IMR-90 (cell line): ENCODE results near the gene TCF4. TPM values are rescaled to one million over a fixed set of nuclear protein-coding genes. Genes with fewer than 3 reads are reported as not detected.

ENCODE experiments used
- ATAC-seq: fragments of 200-7000 bp; cut with Tn5 transposase; 2 replicates; pipeline ENCODE4 v1.9.1; 2020; ENCODE audit warnings: low read depth, mild to moderate bottlenecking, moderate library complexity
- BruUV-seq: library from RNA; stranded (reverse); fragments of 400-500 nt; replicated peaks from 2 replicates; lab custom pipeline; 2021; lab: Mats Ljungman, UMichigan
- CTCF ChIA-PET: fragments of 300-600 bp; formaldehyde crosslinking; extraction: SDS; loops from one replicate; lab custom pipeline; 2021; ENCODE audit warnings: antibody characterized with exemption; lab: Yijun Ruan, JAX
- POLR2A ChIA-PET: fragments of 300-600 bp; sonication (Branson Sonifier 250); formaldehyde crosslinking; loops from one replicate; lab custom pipeline; 2022; ENCODE audit warnings: antibody characterized with exemption; ENCODE audit not compliant: unreplicated experiment; lab: Charles Lee
- DNase-seq: peaks from one replicate; pipeline ENCODE4 v3.0.0; 2013
- H2AFZ ChIP-seq: replicated peaks from 2 replicates; pipeline ENCODE3; 2013; ENCODE audit warnings: low read length, mild to moderate bottlenecking; ENCODE audit not compliant: poor library complexity
- H2AK5ac ChIP-seq: 2 replicates; pipeline ENCODE4 v1.6.1; 2013; ENCODE audit warnings: low read depth, low read length, inconsistent platforms
- H2AK9ac ChIP-seq: replicated peaks from 2 replicates; pipeline ENCODE3; 2013; ENCODE audit warnings: mild to moderate bottlenecking, low read depth, low read length, moderate library complexity; ENCODE audit not compliant: poor library complexity
- H2BK120ac ChIP-seq: 2 replicates; pipeline ENCODE4 v1.6.1; 2013; ENCODE audit warnings: low read depth, low read length, inconsistent platforms
- H2BK15ac ChIP-seq: 3 replicates; pipeline ENCODE4 v1.6.1; 2013; ENCODE audit warnings: low read depth, low read length, inconsistent platforms
- H2BK20ac ChIP-seq: 2 replicates; pipeline ENCODE4 v1.6.1; 2013; ENCODE audit warnings: low read depth, mild to moderate bottlenecking, inconsistent platforms, low read length, moderate library complexity
- H2BK5ac ChIP-seq: 2 replicates; pipeline ENCODE4 v1.6.1; 2013; ENCODE audit warnings: mild to moderate bottlenecking, low read depth, low read length, inconsistent platforms; ENCODE audit not compliant: poor library complexity, severe bottlenecking
- H3K14ac ChIP-seq: replicated peaks from 2 replicates; pipeline ENCODE4 v1.6.1; 2013; ENCODE audit warnings: low read depth, low read length, inconsistent platforms
- H3K18ac ChIP-seq: 2 replicates; pipeline ENCODE4 v1.6.1; 2013; ENCODE audit warnings: low read depth, low read length, control low read depth
- H3K23ac ChIP-seq: 2 replicates; pipeline ENCODE4 v1.6.1; 2013; ENCODE audit warnings: low read depth, low read length, inconsistent platforms
- H3K27ac ChIP-seq: 2 replicates; pipeline ENCODE4 v1.5.1; 2013; ENCODE audit warnings: mild to moderate bottlenecking, control low read depth, low read length; ENCODE audit not compliant: insufficient read depth
- H3K27me3 ChIP-seq: 2 replicates; pipeline ENCODE4 v1.6.1; 2013; ENCODE audit warnings: low read length; ENCODE audit not compliant: control insufficient read depth, insufficient read depth
- H3K36me3 ChIP-seq: 2 replicates; pipeline ENCODE4 v1.6.1; 2013; ENCODE audit warnings: low read length, mixed read lengths; ENCODE audit not compliant: control insufficient read depth, insufficient read depth
- H3K4ac ChIP-seq: 2 replicates; pipeline ENCODE4 v1.6.1; 2013; ENCODE audit warnings: low read depth, low read length, inconsistent platforms
- H3K4me1 ChIP-seq: 2 replicates; pipeline ENCODE4 v1.6.1; 2013; ENCODE audit warnings: low read length, mixed read lengths; ENCODE audit not compliant: control insufficient read depth, insufficient read depth
- H3K4me2 ChIP-seq: 2 replicates; pipeline ENCODE4 v1.6.1; 2013; ENCODE audit warnings: low read depth, mild to moderate bottlenecking, control low read depth, low read length, moderate library complexity
- H3K4me3 ChIP-seq: 2 replicates; pipeline ENCODE4 v1.5.1; 2013; ENCODE audit warnings: low read depth, mild to moderate bottlenecking, control low read depth, low read length, moderate library complexity; ENCODE audit not compliant: insufficient read depth
- H3K56ac ChIP-seq: 2 replicates; pipeline ENCODE4 v1.6.1; 2013; ENCODE audit warnings: low read length, inconsistent platforms; ENCODE audit not compliant: insufficient read depth; ENCODE audit errors: extremely low read depth
- H3K79me1 ChIP-seq, 2 experiments: 2 replicates each; pipeline ENCODE4 v1.6.1; 2013; ENCODE audit warnings: low read length in 2 of 2, inconsistent platforms in 1 of 2, low read depth in 1 of 2
- H3K9ac ChIP-seq: 2 replicates; pipeline ENCODE4 v1.6.1; 2013; ENCODE audit warnings: low read depth, low read length, control low read depth
- H3K9me1 ChIP-seq: 2 replicates; pipeline ENCODE4 v1.6.1; 2013; ENCODE audit warnings: low read length, inconsistent platforms; ENCODE audit not compliant: insufficient read depth
- H3K9me3 ChIP-seq: 2 replicates; pipeline ENCODE4 v1.6.1; 2013; ENCODE audit warnings: low read length; ENCODE audit not compliant: control insufficient read depth, insufficient read depth
- H4K20me1 ChIP-seq: 2 replicates; pipeline ENCODE4 v1.6.1; 2013; ENCODE audit warnings: low read length, inconsistent platforms; ENCODE audit not compliant: insufficient read depth
- H4K5ac ChIP-seq: 2 replicates; pipeline ENCODE4 v1.6.1; 2013; ENCODE audit warnings: mild to moderate bottlenecking, low read depth, low read length, control low read depth
- H4K8ac ChIP-seq, 2 experiments: 2 replicates each; pipeline ENCODE4 v1.6.1; 2013; ENCODE audit warnings: low read depth in 2 of 2, low read length in 2 of 2, control low read depth in 1 of 2, inconsistent platforms in 1 of 2
- H4K91ac ChIP-seq: 2 replicates; pipeline ENCODE4 v1.6.1; 2013; ENCODE audit warnings: low read depth, low read length, inconsistent platforms; ENCODE audit not compliant: insufficient read depth
- CHD1 ChIP-seq: IDR thresholded peaks from 2 replicates; pipeline ENCODE4 v1.6.1; 2012; ENCODE audit warnings: low read depth, low read length, improper control_type of control experiment
- CTCF ChIP-seq: conservative IDR thresholded peaks from 2 replicates; pipeline ENCODE4 v1.5.1; 2012; ENCODE audit warnings: mild to moderate bottlenecking, low read depth, low read length, improper control_type of control experiment
- MAFK ChIP-seq: IDR thresholded peaks from 2 replicates; pipeline ENCODE4 v1.6.1; 2012; ENCODE audit warnings: low read depth, low read length, improper control_type of control experiment
- MAZ ChIP-seq: IDR thresholded peaks from 2 replicates; pipeline ENCODE4 v1.6.1; 2012; ENCODE audit warnings: low read depth, mild to moderate bottlenecking, low read length, improper control_type of control experiment, moderate library complexity, borderline replicate concordance
- MXI1 ChIP-seq: IDR thresholded peaks from 2 replicates; pipeline ENCODE4 v1.6.1; 2012; ENCODE audit warnings: low read depth, mild to moderate bottlenecking, low read length, moderate library complexity, borderline replicate concordance
- NFE2L2 ChIP-seq: fragments of 150-350 bp; IDR thresholded peaks from 2 replicates; pipeline ENCODE4 v1.6.1; 2016; ENCODE audit warnings: low read depth, mild to moderate bottlenecking, low read length
- POLR2A ChIP-seq: IDR thresholded peaks from 2 replicates; pipeline ENCODE4 v1.6.1; 2012; ENCODE audit warnings: mild to moderate bottlenecking, low read depth, low read length
- RFX5 ChIP-seq: IDR thresholded peaks from 2 replicates; pipeline ENCODE4 v1.8.0; 2012; ENCODE audit warnings: low read depth, mild to moderate bottlenecking, low read length, moderate library complexity
- WGBS, 2 experiments: methylation state at CpG; one replicate each; pipeline versions ENCODE4 v1.1.5 to v1.1.7; 2013; ENCODE audit warnings: missing lambda C conversion rate in 2 of 2; ENCODE audit not compliant: insufficient read length in 1 of 2; ENCODE audit errors: extremely low coverage in 2 of 2; 5-methylcytosine and 5-hydroxymethylcytosine counted together
- dilution Hi-C: fragments of 300-500 bp; cut with HindIII; formaldehyde crosslinking; loops from one replicate; pipeline ENCODE4 v1.14.3; 2018; ENCODE audit warnings: low sequenced_read_pairs; ENCODE audit not compliant: unreplicated experiment
- in situ Hi-C: fragments of 300-500 bp; cut with MboI; formaldehyde crosslinking; loops from 3 replicates; pipeline ENCODE4 v1.14.3; 2019; ENCODE audit warnings: low sequenced_read_pairs, inconsistent platforms, mixed read lengths
- intact Hi-C: fragments of 100-400 bp; cut with micrococcal nuclease; formaldehyde crosslinking; loops from 2 replicates; pipeline ENCODE4 v1.10.0; 2022
- polyA plus RNA-seq, 3 experiments: library from polyadenylated mRNA; depleted of rRNA; stranded (reverse); fragments of >200 nt; gene quantifications; 2 replicates each; pipeline ENCODE4 v1.2.3, GENCODE V29; 2012; ENCODE audit warnings: low replicate concordance in 1 of 3
- total RNA-seq: library from RNA; depleted of rRNA; stranded (reverse); fragments of >200 nt; gene quantifications from 2 replicates; pipeline ENCODE4 v1.2.3, GENCODE V29; 2012

TCF4 gene
- total and polyA plus RNA-seq, 2 of the 4 experiments (the other 2 are of a cell fraction) = 30.0 to 87.1 TPM

DNA sequence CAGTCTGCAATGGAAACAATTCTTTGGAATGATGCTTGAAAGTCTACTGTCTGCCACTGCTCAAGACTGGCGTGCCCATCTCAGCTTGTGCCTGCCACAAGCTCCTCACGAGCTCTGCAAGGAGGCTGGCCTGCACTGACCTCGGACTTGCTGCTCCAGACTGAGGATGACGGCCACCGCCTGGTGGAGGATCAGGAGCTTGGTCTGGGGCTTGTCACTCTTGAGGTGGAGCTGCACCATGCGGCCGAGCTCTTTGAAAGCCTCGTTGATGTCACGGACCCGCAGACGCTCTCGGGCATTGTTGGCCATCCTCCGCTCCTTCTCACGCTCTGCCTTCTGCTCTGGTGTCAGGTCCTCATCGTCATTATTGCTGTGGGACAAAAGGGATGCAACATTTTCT, 359.3 kb downstream of the TCF4 start:
- dilution Hi-C loops (no loop called here), intact Hi-C loops (no loop called here), in situ Hi-C loops (loop anchor here (10.0 to 25.0 kb wide), 2 partner anchors 64 to 184 kb away; no protein-coding TSS in a partner anchor)
- H3K4me3 ChIP-seq = no peak overlapping the region
- TF ChIP-seq MXI1 (no peak), POLR2A (no peak), CHD1 (no peak), MAZ (no peak), RFX5 (no peak), CTCF (no peak), MAFK (no peak), NFE2L2 (no peak)
- no peak overlapping the region for H3K4me2 ChIP-seq
- no peak overlapping the region for H4K8ac ChIP-seq
- peak overlapping the region; percentile 36; the same call in 1 of the 2 replicates for H3K27ac ChIP-seq
- no peak overlapping the region for H3K56ac ChIP-seq
- H2BK20ac ChIP-seq = no peak overlapping the region
- no peak overlapping the region for H3K23ac ChIP-seq
- no peak overlapping the region for H2BK120ac ChIP-seq
- H2BK15ac ChIP-seq = no peak overlapping the region
- H3K9ac ChIP-seq = no peak overlapping the region
- WGBS, 2 experiments = 76% methylated on average over 3 of the region's 15 CpGs; no CpG with 5 or more reads in 1 of the 2 experiments
- ChIA-PET POLR2A (no interaction called here), CTCF (no interaction called here)
- DNase-seq (no peak), ATAC-seq (peak; percentile 24; the same call in 1 of the 2 replicates)
- no peak overlapping the region for H2AFZ ChIP-seq
- no peak overlapping the region for H3K4ac ChIP-seq
- H2AK9ac ChIP-seq = no peak overlapping the region
- H3K36me3 ChIP-seq = peaks cover 17% of the 10 kb centered on the region
- H3K27me3 ChIP-seq = no peaks in the 10 kb centered on the region
- H4K5ac ChIP-seq = no peak overlapping the region
- H3K4me1 ChIP-seq = peaks cover 10% of the 10 kb centered on the region
- no peak overlapping the region for H4K91ac ChIP-seq
- H2AK5ac ChIP-seq = peak overlapping the region; percentile 7
- H3K9me3 ChIP-seq = no peaks in the 10 kb centered on the region
- H4K20me1 ChIP-seq = peaks cover 5% of the 10 kb centered on the region
- H3K18ac ChIP-seq = no peak overlapping the region
- peaks cover 5% of the 10 kb centered on the region; the same call in 1 of the 2 replicates for H3K9me1 ChIP-seq
- BruUV-seq = no TSS peak
- no peak overlapping the region for H3K14ac ChIP-seq
- no peak overlapping the region for H2BK5ac ChIP-seq
- peaks cover 6 to 15% of the 10 kb centered on the region in 2 experiments; a peak in 3 of 4 replicates for H3K79me1 ChIP-seq
